H1 (cell line): ENCODE data around the gene CLIP3.
"Not testable (repeated sequence)": the region's sequence is repeated elsewhere in the genome, so short reads cannot be mapped to it uniquely, and the experiment has no call there.

Experiments used
- CEBPB ChIP-seq: IDR thresholded peaks from 2 replicates; pipeline ENCODE4 v1.6.1; 2012; ENCODE audit warnings: low read depth, low read length
- CHD1 ChIP-seq: IDR thresholded peaks from 2 replicates; pipeline ENCODE4 v1.6.1; 2012; ENCODE audit warnings: low read depth, low read length, improper control_type of control experiment
- CTCF ChIP-seq, 3 experiments: IDR thresholded peaks; 1 replicate in 2 of 3; 2 replicates in 1 of 3; pipeline versions ENCODE4 v1.5.1 to v1.6.1; 2011; ENCODE audit warnings: low read length in 3 of 3, mild to moderate bottlenecking in 3 of 3, inconsistent platforms in 2 of 3, low read depth in 1 of 3, moderate library complexity in 1 of 3; ENCODE audit not compliant: insufficient read depth in 1 of 3; ENCODE audit errors: control extremely low read depth in 1 of 3
- KDM1A ChIP-seq: fragments of 200-600, 300-600 bp; sonication (generic); IDR thresholded peaks from 2 replicates; pipeline ENCODE4 v1.7.1; 2016; ENCODE audit warnings: mild to moderate bottlenecking, low read length, borderline replicate concordance
- MAX ChIP-seq: IDR thresholded peaks from 2 replicates; pipeline ENCODE4 v1.6.1; 2012; ENCODE audit warnings: inconsistent platforms
- NRF1 ChIP-seq: IDR thresholded peaks from 2 replicates; pipeline ENCODE4 v1.6.1; 2011; ENCODE audit warnings: mild to moderate bottlenecking, low read depth, low read length, improper control_type of control experiment
- POU5F1 ChIP-seq: IDR thresholded peaks from 2 replicates; pipeline ENCODE4 v1.6.1; 2011; ENCODE audit warnings: low read depth, mild to moderate bottlenecking, low read length, moderate library complexity
- RFX5 ChIP-seq: IDR thresholded peaks from 2 replicates; pipeline ENCODE4 v1.6.1; 2011; ENCODE audit warnings: low read depth, low read length, improper control_type of control experiment, borderline replicate concordance
- SRF ChIP-seq: IDR thresholded peaks from 2 replicates; pipeline ENCODE4 v1.6.1; 2011; ENCODE audit warnings: mild to moderate bottlenecking, low read depth, low read length, moderate library complexity
- TAF1 ChIP-seq: IDR thresholded peaks from 2 replicates; pipeline ENCODE4 v1.6.1; 2011; ENCODE audit warnings: mild to moderate bottlenecking, low read depth, low read length
- YY1 ChIP-seq: IDR thresholded peaks from 2 replicates; pipeline ENCODE4 v1.6.1; 2011; ENCODE audit warnings: low read depth, mild to moderate bottlenecking, low read length
- ZNF274 ChIP-seq: IDR thresholded peaks from 2 replicates; pipeline ENCODE4 v1.7.0; 2012; ENCODE audit warnings: low read length, borderline replicate concordance; ENCODE audit errors: extremely low read depth

- not testable (repeated sequence) for TF ChIP-seq ZNF274; CTCF (IDR thresholded peaks at IDR 0.05; ENCODE audit: control extremely low read depth in 1 of 3, insufficient read depth in 1 of 3, low read depth in 1 of 3, low read length in 3 of 3); SRF; KDM1A; MAX; TAF1; RFX5; POU5F1; NRF1; CHD1; YY1
- TF ChIP-seq CEBPB: peak; percentile 92
Measured at GRCh38 chr19:36041092-36041491, 8.4 kb upstream of the CLIP3 start.
